ENCODE data around the gene PGAM2.

DNA sequence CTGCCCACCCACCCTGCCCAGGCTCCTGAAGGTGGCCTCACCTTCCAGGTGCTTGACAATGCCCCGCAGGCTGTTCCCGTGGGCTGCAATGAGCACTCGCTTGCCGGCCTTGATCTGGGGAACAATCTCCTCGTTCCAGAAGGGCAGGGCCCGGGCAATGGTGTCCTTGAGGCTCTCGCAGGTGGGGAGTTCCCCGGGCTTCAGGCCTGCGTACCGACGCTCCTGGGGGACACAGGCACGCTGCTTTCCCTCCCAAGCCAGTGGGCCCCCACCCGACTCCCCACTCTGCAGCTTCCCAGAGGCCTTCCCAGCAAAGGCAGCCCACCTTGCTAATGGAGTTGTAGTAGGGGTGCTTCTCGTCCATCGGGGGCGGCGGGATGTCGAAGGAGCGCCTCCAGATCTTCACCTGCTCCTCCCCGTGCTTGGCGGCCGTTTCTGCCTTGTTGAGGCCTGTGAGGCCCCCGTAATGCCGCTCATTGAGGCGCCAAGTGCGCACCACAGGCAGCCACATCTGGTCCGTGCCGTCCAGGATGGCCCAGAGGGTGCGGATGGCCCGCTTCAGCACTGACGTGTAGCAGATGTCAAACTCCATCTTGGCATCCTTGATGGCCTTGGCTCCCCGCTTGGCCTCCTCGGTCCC is 456 bp downstream of the PGAM2 start:
- TF ChIP-seq, protein P1, sequence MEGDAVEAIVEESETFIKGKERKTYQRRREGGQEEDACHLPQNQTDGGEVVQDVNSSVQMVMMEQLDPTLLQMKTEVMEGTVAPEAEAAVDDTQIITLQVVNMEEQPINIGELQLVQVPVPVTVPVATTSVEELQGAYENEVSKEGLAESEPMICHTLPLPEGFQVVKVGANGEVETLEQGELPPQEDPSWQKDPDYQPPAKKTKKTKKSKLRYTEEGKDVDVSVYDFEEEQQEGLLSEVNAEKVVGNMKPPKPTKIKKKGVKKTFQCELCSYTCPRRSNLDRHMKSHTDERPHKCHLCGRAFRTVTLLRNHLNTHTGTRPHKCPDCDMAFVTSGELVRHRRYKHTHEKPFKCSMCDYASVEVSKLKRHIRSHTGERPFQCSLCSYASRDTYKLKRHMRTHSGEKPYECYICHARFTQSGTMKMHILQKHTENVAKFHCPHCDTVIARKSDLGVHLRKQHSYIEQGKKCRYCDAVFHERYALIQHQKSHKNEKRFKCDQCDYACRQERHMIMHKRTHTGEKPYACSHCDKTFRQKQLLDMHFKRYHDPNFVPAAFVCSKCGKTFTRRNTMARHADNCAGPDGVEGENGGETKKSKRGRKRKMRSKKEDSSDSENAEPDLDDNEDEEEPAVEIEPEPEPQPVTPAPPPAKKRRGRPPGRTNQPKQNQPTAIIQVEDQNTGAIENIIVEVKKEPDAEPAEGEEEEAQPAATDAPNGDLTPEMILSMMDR (IDR thresholded peaks at IDR 0.05): no peak
- TF ChIP-seq POLR2A (IDR thresholded peaks at IDR 0.05) (no peak), POLR2AphosphoS5 (IDR thresholded peaks at IDR 0.05) (no peak)

All from breast epithelium (tissue), 3 donors.